HTR-8/SVneo (cell line): ENCODE measurements around the gene KCTD4.

Experiments
- DNase-seq: peaks from one replicate; pipeline ENCODE4 v3.0.0; 2011; ENCODE audit warnings: low spot score, mixed read lengths; ENCODE audit not compliant: insufficient read length
- FAIRE-seq: peaks from 2 replicates; lab custom pipeline; 2011; peaks lifted over from hg19 to GRCh38; lab: Jason Lieb, UNC

Gene KCTD4

GRCh38 chr13:45180303-45180702 lies 20.5 kb downstream of the KCTD4 start:
- FAIRE-seq, result no peak
- no peak for DNase-seq

GRCh38 chr13:45179428-45179827 lies 21.4 kb downstream of the KCTD4 start:
- FAIRE-seq (no peak), DNase-seq (no peak)

GRCh38 chr13:45178349-45179162 lies 22.3 kb downstream of the KCTD4 start:
- DNase-seq, result no peak
- FAIRE-seq, result no peak

- DNase-seq (no peak), FAIRE-seq (no peak)
Measured at GRCh38 chr13:45174478-45174877, 26.4 kb downstream of the KCTD4 start.

GRCh38 chr13:45168555-45168930 lies 32.3 kb downstream of the KCTD4 start:
- FAIRE-seq (no peak), DNase-seq (no peak)

- FAIRE-seq, result no peak
- DNase-seq, result no peak
Measured at GRCh38 chr13:45167611-45168554, 33.0 kb downstream of the KCTD4 start.

GRCh38 chr13:45166858-45167257 lies 34.0 kb downstream of the KCTD4 start:
- DNase-seq, result no peak
- no peak for FAIRE-seq

- DNase-seq, result peak; percentile 45
- no peak for FAIRE-seq
Measured at GRCh38 chr13:45162821-45163220, 38.0 kb downstream of the KCTD4 start.

- DNase-seq (no peak), FAIRE-seq (no peak)
Measured at GRCh38 chr13:45162194-45162593, 38.7 kb downstream of the KCTD4 start.

- FAIRE-seq, result no peak
- no peak for DNase-seq
Measured at GRCh38 chr13:45156565-45157361, 44.1 kb downstream of the KCTD4 start.

- DNase-seq (no peak), FAIRE-seq (no peak)
Measured at GRCh38 chr13:45149964-45150363, 50.9 kb downstream of the KCTD4 start.

GRCh38 chr13:45143346-45143751 lies 57.5 kb downstream of the KCTD4 start:
- no peak for FAIRE-seq
- no peak for DNase-seq
